ENCODE measurements around the gene EMC1.

GRCh38 chr1:19190468-19190867 lies 60.9 kb downstream of the EMC1 start:
- TF ChIP-seq CTCF (IDR thresholded peaks at IDR 0.05) (no peak), EZH2 (IDR thresholded peaks at IDR 0.05; ENCODE audit: borderline replicate concordance, insufficient read depth, low read depth, low read length, poor library complexity, severe bottlenecking) (no peak)

All from B cell (primary cell).